Upper lobe of left lung (tissue), 6 donors: ENCODE data around the gene MACROD1. TPM values are rescaled to one million over a fixed set of nuclear protein-coding genes. Genes with fewer than 3 reads are reported as not detected.

Experiments used
- ATAC-seq, 2 donors: fragments of 200-7000 bp; cut with Tn5 transposase; one replicate each; pipeline ENCODE4 v1.9.1; 2022; ENCODE audit warnings: mild to moderate bottlenecking in 2 of 2, moderate library complexity in 2 of 2; ENCODE audit not compliant: low FRiP score in 2 of 2
- DNase-seq, 2 donors: peaks; one replicate each; pipeline ENCODE4 v3.0.0-alpha.2; 2019 to 2020
- H3K27ac ChIP-seq, 4 donors: fragments of 200-600 bp; sonication (generic); one replicate each; pipeline ENCODE4 v1.5.1; 2016 to 2019
- H3K27me3 ChIP-seq, 4 donors: fragments of 200-600 bp; sonication (generic); one replicate each; pipeline ENCODE4 v1.5.1; 2017 to 2019
- H3K36me3 ChIP-seq, 4 donors: fragments of 200-600 bp; sonication (generic); one replicate each; pipeline ENCODE4 v1.5.1; 2016 to 2019
- H3K4me1 ChIP-seq, 4 donors: fragments of 200-600 bp; sonication (generic); one replicate each; pipeline ENCODE4 v1.5.1; 2018 to 2019
- H3K4me3 ChIP-seq, 4 donors: fragments of 200-600 bp; sonication (generic); one replicate each; pipeline ENCODE4 v1.5.1; 2017 to 2019; ENCODE audit warnings: mild to moderate bottlenecking in 2 of 4, moderate library complexity in 1 of 4
- H3K9me3 ChIP-seq, 4 donors: fragments of 200-600 bp; sonication (generic); one replicate each; pipeline ENCODE4 v1.5.1; 2018 to 2019
- CTCF ChIP-seq, 6 experiments: fragments of 450-650 bp in 4 of 6; fragments of 200-600 bp in 2 of 6; sonication (generic) in 2 of 6; IDR thresholded peaks; one replicate each; pipeline ENCODE4 v1.5.1; 2016 to 2019; ENCODE audit warnings: antibody characterized with exemption in 6 of 6
- EP300 ChIP-seq, 4 donors: sonication (generic); formaldehyde crosslinking; IDR thresholded peaks; one replicate each; pipeline ENCODE4 v1.5.1; 2017; ENCODE audit warnings: antibody characterized with exemption in 4 of 4, control low read depth in 2 of 4
- POLR2A ChIP-seq, 4 donors: fragments of 450-650 bp; IDR thresholded peaks; one replicate each; pipeline ENCODE4 v1.5.1; 2016 to 2017; ENCODE audit warnings: antibody characterized with exemption in 4 of 4, mild to moderate bottlenecking in 2 of 4
- POLR2AphosphoS5 ChIP-seq, 2 donors: sonication (generic); formaldehyde crosslinking; IDR thresholded peaks; one replicate each; pipeline ENCODE4 v1.5.1; 2017; ENCODE audit warnings: antibody characterized with exemption in 2 of 2
- WGBS, 2 donors: methylation state at CpG; one replicate each; pipeline ENCODE4 v1.1.5; 2017 to 2018; 5-methylcytosine and 5-hydroxymethylcytosine counted together
- total RNA-seq, 6 donors: library from RNA; depleted of rRNA in 4 of 6; stranded (reverse); fragments of >200 nt in 4 of 6; gene quantifications; one replicate each; pipeline versions ENCODE4 v1.1.0 to v1.2.1, GENCODE V29; 2016 to 2021
- donor health status: DM: no; HTN: no; CAD: no; lungs with moderate emphysema.
- donor health status: DM: no; HTN: yes; CAD: no; lungs with severe emphysema.

MACROD1 gene
- total RNA-seq, 6 donors from 2014 or later = 16.7 to 59.7 (median 33.5) TPM

- WGBS, 2 donors = 95 to 96% methylated on average over 11 of the region's 11 CpGs
- H3K4me1 ChIP-seq = peaks cover 6 to 14% (median 10%) of the 10 kb centered on the region in 4 donors
- ATAC-seq = no peak
- H3K36me3 ChIP-seq = no peaks in the 10 kb centered on the region
- no peak overlapping the region for H3K4me3 ChIP-seq
- peaks cover 0 to 10% (median 4%) of the 10 kb centered on the region in 4 donors for H3K27me3 ChIP-seq
- H3K9me3 ChIP-seq = no peaks in the 10 kb centered on the region
- no peak overlapping the region for H3K27ac ChIP-seq
- no peak for DNase-seq
- no peak for TF ChIP-seq POLR2A (IDR thresholded peaks at IDR 0.05)
- no peak for TF ChIP-seq EP300 (IDR thresholded peaks at IDR 0.05)
- TF ChIP-seq CTCF (IDR thresholded peaks at IDR 0.05) = no peak
- TF ChIP-seq POLR2AphosphoS5 (IDR thresholded peaks at IDR 0.05) = no peak
These were observed 100.8 kb downstream of the MACROD1 start for GRCh38 chr11:64065141-64065465.

GRCh38 chr11:64064374-64065140 lies 101.4 kb downstream of the MACROD1 start:
- Histone ChIP-seq H3K4me1 (peaks cover 6 to 14% (median 10%) of the 10 kb centered on the region in 4 donors), H3K27ac (no peak overlapping the region), H3K9me3 (no peaks in the 10 kb centered on the region), H3K36me3 (no peaks in the 10 kb centered on the region), H3K4me3 (no peak overlapping the region), H3K27me3 (peaks cover 0 to 10% (median 4%) of the 10 kb centered on the region in 4 donors)
- 86 to 91% methylated on average over 13 to 17 of the region's 17 CpGs for WGBS, 2 donors
- ATAC-seq (no peak), DNase-seq (peak in 1 of 2 donors; percentile 44)
- no peak for TF ChIP-seq POLR2A (IDR thresholded peaks at IDR 0.05)
- no peak for TF ChIP-seq EP300 (IDR thresholded peaks at IDR 0.05)
- TF ChIP-seq CTCF (IDR thresholded peaks at IDR 0.05) = no peak
- TF ChIP-seq POLR2AphosphoS5 (IDR thresholded peaks at IDR 0.05) = no peak

GRCh38 chr11:64063777-64064176 lies 102.1 kb downstream of the MACROD1 start:
- ATAC-seq = no peak
- Histone ChIP-seq H3K9me3 (no peaks in the 10 kb centered on the region), H3K27me3 (peaks cover 0 to 10% (median 4%) of the 10 kb centered on the region in 4 donors), H3K4me1 (peaks cover 6 to 14% (median 10%) of the 10 kb centered on the region in 4 donors), H3K36me3 (no peaks in the 10 kb centered on the region), H3K4me3 (no peak overlapping the region), H3K27ac (no peak overlapping the region)
- DNase-seq = peak in 1 of 2 donors; percentile 43
- 88 to 92% methylated on average over 10 to 13 of the region's 13 CpGs for WGBS, 2 donors
- TF ChIP-seq POLR2A (IDR thresholded peaks at IDR 0.05) (no peak), CTCF (IDR thresholded peaks at IDR 0.05) (no peak), POLR2AphosphoS5 (IDR thresholded peaks at IDR 0.05) (no peak), EP300 (IDR thresholded peaks at IDR 0.05) (no peak)

GRCh38 chr11:64062185-64063039 lies 103.5 kb downstream of the MACROD1 start:
- ATAC-seq = no peak

More at GRCh38 chr11:64062185-64063039, 103.5 kb downstream of the MACROD1 start:
- 89 to 96% methylated on average over 7 to 16 of the region's 16 CpGs for WGBS, 2 donors
- peaks cover 6 to 14% (median 10%) of the 10 kb centered on the region in 4 donors for H3K4me1 ChIP-seq
- H3K9me3 ChIP-seq = no peaks in the 10 kb centered on the region
- no peak overlapping the region for H3K4me3 ChIP-seq
- no peak overlapping the region for H3K27ac ChIP-seq
- H3K36me3 ChIP-seq = no peaks in the 10 kb centered on the region
- TF ChIP-seq EP300 (IDR thresholded peaks at IDR 0.05) (no peak), CTCF (IDR thresholded peaks at IDR 0.05) (no peak), POLR2A (IDR thresholded peaks at IDR 0.05) (no peak), POLR2AphosphoS5 (IDR thresholded peaks at IDR 0.05) (no peak)
- H3K27me3 ChIP-seq = peaks cover 0 to 10% (median 4%) of the 10 kb centered on the region in 4 donors
- peak in 1 of 2 donors; percentile 62 for DNase-seq
